ENCODE results near the gene CRYBG2. TPM values are rescaled to one million over a fixed set of nuclear protein-coding genes. Genes with fewer than 3 reads are reported as not detected.
"Not testable (repeated sequence)": the region's sequence is repeated elsewhere in the genome, so short reads cannot be mapped to it uniquely, and the experiment has no call there.

Gene CRYBG2, protein sequence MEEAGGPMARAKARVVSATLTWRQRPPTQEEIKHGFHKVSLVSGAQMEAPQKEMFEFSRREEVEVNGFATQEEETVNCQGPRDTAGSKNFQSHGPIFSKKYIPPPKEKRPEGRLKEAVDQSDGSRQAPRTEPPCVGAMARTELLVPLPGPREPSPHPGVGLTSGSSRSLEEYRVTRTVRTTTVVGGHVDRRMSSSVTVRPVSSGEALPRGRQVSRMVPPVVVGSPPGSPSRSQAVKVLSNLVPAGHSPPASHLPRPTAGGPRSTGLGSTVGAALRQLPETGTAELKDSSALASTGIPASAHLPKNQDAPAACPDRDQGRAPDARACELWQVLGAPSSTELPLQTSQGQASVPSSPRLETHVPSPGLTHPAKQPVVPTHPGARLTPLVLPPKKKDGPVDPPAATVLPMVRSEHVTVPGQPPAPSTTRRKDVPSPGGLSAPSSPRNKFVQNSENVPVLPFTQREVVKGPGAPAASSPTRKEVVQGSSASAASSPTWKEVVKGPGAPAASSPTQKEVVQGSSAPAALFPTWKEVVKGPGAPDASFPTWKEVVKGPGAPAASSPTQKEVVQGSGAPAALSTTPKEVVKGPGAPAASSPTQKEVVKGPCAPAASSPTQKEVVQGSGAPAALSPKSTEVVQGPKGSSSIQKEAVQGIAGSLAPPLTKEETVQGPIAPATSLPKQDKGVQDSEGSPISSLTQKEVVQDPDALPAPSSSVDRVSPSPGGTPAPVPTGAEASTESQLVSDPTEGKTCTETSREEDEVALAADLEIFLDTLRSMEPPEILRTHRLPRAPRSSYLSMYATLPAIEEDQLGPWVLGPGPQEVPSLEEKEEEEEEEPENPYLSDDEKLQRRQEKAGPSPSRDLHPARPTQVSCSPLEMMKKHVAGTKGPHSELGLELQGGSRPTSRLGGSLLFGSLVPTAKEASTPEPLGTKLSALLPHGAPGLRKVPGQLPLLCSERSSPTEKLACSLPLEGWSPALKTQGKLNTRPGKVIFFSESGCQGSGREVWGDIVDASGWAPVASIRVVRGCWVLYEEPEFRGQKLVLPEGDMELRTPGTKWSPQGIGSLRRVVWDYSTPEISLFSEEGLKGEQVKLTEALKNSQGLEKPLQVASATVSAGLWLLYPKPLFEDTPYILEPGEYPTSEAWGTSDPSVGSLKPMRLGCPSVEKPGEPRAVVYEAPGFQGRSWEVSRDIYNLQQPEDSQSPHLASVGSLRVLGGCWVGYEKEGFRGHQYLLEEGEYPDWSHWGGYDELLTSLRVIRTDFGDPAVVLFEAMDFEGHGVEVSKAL (N-terminal part only)
- 0.44 TPM in 1 of 2 replicates, not detected in the other for total RNA-seq

DNA sequence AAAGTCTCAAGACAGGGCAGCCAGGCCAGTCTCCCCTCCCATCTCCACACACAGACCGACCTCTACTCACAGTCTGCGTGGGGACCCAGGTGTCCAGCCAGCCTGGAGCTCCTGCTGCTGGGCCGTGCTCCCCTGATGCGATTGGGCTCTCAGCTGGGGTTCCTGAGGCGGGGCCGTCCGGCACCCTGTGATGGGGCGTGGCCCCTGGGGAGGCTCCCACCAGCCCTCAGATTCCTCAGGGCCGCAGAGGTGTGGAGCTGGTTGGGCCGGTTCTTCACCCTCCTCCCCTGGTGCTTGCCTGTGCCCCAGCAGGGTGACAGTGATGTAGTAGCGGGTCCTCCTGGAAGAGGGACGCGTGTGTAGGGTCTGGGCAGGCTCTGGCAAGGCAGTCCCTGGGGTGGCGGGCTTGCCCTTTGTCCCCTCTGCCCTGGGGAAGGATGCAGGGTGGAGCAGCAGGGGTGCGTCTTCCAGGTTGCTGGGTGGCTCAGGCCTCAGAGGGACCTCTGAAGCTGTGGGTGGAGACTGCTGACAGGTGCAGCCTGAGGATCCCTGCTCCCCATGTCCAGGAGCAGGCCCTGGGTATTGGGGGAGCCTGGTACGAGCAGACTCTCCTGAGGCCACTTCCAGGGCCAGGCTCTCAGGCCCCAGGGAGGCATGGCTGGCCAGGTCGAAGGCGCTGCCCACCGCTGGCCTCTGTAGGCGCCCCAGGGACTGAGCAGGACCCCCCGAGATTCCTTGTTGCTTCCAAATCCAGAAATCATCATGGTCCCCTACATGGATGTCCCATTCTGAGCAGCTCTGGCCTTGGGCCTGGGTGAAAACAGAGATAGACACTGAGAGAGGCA lies at the start of gene CRYBG2:
Gene CRYBG2 (minus strand): TSS at position 155 of the 845 bp plus-strand sequence. CDS start 7,473 bp downstream, outside the sequence.
- DNase-seq (ENCODE audit: low read depth in 2 of 2), result no peak

DNA sequence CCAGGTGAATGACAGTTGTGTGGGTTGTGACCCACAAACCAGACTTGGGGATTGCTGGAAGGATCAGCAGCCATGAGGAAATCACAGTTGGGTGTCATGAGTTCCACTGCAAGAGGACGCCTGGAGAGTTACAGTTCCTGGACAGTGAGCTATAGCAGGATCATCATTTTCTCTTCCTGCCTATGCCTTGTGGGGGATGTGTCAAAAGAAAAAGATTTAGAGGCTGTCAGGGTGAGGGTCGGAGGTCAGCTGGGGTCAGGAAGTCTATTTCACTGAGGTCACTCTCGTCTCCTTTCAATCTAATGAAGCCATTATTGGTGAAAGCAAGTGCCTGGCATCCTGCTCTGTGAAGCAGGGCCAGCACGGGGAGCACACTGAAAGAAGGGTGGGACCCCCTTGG lies 49.7 kb upstream of the CRYBG2 start:
- no peak for DNase-seq (ENCODE audit: low read depth in 2 of 2)

DNA sequence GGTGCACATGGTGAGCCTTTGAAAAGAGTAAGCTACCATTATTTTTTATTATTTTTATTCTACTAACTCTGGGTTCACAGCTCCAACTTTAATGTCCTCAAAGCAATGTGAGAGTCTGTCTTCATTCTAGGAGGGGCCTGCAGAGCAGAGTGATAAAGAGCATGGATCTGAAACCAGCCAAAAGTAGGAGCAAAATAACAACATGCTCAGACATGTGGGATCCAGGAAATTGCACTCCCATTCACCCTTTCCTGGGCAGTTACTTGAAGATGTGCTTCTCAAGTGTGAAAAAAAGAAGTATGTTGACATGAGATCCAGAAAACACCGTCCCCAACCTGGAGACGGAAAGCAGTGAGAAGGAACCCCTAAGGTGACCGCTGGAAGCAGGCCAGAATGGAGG lies 48.0 kb upstream of the CRYBG2 start:
- DNase-seq (ENCODE audit: low read depth in 2 of 2), result no peak

DNA sequence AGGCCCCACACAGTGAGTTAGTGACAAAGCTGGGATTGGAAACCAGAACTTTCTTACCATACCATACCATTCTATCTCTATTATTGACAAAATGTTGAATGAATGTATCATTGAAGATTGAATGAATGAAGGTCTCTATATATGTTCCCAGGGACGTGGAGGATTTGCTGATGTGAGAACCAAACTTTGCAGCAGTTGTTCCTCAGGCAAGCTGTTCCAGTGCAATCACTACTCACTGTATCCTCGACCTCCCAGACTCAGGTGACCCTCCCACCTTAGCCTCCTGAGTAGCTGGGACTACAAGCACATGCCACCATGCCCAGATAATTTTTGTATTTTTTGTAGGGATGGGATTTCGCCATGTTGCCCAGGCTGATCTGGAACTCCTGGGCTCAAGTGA lies 45.1 kb upstream of the CRYBG2 start:
- DNase-seq (ENCODE audit: low read depth in 2 of 2), result no peak

DNA sequence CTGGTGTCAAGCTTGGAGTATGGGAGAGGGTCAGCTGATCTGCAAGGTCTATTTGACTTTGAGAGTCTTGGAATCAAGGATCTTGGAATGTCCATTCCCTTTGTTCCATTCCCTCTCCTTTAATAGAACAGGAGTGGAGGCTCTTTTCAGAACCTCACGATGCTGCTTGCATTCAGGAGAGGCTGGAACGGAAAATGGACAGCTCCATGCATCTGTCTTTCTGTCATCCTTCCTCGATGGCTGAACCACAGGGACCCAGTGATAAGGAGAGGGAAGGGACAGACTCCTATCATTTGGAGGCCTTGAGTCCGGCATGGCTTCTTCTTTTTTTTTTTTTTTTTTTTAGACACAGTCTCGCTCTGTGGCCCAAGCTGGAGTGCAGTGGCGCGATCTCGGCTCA lies 41.8 kb upstream of the CRYBG2 start:
- DNase-seq (ENCODE audit: low read depth in 2 of 2), result no peak

DNA sequence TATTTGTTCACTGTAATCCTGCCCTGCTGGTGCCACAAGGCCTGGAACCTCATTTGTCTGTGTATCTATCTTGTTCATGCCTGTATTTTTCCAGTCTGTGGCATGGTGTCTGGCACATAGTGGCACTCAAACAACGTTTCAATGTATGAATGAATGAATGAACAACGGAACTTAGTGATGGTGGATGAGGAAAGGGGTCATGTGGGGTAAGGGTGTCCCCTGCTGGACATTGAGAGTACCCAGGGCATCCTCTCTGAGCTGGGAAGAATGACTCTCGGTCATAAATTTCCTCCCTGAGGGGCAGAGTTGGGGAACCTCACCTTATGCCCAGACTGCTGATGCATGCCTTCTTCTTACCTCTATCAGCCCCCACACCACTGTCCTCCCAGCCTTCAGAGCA lies 37.5 kb upstream of the CRYBG2 start:
- peak; percentile 61 to 69 for DNase-seq (ENCODE audit: low read depth in 2 of 2)

DNA sequence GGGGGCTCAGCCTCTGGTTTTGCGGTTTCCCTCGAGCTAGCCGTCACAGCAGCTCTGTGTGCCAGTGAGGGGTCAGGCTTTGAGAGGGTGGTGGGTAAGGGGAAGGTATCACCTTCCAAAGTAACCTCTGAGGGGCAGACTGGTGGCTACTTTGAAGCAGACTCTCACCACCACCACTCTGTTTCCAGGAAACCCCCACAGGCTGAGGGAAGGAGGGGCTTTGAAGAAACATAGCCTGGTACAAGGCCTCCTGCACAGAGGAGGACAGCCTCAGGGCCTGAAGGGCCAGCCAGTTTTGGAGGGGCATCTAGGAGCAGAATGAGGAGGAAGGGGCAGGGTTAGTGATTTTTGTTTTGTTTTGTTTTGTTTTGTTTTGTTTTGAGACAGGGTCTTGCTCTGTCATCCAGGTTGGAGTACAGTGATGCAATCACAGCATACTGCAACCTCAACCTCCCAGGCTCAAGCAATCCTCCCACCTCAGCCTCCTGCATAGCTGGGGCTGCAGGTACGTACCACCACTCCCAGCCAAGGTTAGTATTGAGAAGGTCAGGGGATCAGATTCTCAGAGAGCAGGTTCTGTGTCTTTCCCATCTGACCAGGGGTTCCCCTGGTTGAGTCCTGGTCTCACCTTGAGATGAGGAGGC lies 35.8 kb upstream of the CRYBG2 start:
- DNase-seq (ENCODE audit: low read depth in 2 of 2), result no peak

DNA sequence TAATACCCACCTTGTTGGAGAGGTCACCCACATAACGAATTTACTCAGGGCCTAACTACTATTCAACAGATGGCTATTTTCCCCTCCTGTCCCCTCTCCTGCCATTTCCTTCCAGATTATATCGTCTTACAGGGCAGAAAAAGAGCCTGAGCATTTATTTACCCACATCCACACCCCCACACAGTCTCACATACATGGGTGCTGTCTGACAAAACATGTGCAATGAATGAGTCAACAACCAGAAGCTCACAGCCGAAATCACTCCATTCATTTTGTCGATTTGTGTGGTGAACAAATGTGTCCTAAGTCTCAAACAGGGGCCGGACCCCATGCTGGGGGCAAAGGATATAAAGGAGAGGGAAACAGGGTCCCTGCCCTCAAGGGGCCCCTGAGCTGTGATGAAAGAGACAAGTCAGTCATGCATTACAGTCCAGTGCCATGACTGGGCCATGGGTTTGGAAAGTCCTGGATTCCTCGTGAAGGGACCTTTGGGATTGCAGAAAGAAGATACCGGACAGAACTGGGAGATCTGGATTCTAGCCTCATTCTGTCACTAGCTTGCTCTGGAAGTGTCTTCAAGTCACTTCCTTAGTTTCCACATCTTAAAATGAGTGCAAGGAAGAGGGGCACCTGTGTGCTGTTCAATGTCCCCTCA lies 35.0 kb upstream of the CRYBG2 start:
- no peak for DNase-seq (ENCODE audit: low read depth in 2 of 2)

DNA sequence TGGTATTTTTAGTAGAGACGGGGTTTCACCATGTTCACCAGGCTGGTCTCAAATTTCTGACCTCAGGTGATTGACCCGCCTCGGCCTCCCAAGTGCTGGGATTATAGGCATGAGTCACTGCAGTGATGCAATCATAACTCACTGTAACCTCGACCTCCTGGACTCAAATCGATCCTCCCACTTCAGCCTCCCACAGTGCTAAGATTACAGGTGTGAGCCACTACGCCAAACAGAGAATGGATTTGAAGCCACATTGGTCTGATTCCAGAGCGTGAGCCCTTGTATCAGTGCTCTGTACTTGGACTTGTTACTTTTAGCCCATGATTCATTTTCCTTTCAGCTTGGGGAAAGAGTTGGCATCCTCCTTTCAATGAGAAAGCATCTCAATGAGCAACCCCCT lies 33.5 kb upstream of the CRYBG2 start:
- no peak for DNase-seq (ENCODE audit: low read depth in 2 of 2)

DNA sequence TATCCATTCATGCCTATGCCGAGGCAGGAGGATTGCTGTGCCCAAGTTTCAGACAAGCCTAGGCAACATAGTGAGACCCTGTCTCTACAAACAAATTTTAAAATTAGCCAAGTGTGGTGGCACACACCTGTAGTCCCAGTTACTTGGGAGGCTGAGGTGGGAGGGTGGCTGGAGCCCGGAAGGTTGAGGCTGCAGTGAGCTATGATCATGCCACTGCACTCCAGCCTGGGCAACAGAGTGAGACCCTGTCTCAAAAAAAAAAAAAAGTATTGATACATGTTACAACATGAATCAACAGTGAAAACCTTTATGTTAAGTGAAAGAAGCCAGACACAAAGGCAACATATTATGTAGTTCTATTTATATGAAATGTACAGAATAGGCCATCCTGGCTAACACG lies 31.1 kb upstream of the CRYBG2 start:
- not testable (repeated sequence) for DNase-seq (ENCODE audit: low read depth in 2 of 2)

DNA sequence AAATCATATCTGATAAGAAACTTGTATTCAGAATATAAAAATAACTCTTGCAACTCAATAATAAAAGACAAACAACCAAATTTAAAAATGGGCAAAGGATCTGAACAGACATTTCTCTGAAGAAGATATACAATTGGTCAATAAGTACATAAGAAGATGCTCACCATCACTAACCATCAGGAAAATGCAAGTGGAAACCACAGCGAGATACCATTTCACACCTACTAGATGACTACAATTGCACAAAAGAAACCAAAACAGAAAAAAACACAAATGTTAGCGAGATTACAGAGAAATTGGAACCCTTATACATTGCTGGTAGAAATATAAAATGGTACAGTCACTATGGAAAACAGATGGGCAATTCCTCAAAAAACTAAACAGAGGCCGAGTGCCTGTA lies 30.1 kb upstream of the CRYBG2 start:
- DNase-seq (ENCODE audit: low read depth in 2 of 2), result no peak

DNA sequence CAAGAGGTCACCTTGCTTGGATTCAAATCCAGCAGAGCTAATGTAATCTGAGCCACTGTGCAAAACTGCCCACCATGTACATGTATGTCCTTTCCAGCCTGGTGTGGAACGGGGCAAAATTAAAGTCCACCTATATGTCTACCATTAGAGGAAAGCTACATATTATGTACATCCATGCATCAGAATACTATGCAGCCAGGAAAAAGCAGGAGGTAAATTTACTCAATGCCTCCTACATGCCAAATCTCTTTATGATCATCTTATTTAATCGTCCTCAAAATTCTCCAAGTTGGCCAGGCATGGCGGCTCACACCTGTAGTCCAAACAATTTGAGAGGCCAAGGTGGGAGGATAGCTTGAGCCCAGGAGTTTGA lies 24.9 kb upstream of the CRYBG2 start:
- no peak for DNase-seq (ENCODE audit: low read depth in 2 of 2)

DNA sequence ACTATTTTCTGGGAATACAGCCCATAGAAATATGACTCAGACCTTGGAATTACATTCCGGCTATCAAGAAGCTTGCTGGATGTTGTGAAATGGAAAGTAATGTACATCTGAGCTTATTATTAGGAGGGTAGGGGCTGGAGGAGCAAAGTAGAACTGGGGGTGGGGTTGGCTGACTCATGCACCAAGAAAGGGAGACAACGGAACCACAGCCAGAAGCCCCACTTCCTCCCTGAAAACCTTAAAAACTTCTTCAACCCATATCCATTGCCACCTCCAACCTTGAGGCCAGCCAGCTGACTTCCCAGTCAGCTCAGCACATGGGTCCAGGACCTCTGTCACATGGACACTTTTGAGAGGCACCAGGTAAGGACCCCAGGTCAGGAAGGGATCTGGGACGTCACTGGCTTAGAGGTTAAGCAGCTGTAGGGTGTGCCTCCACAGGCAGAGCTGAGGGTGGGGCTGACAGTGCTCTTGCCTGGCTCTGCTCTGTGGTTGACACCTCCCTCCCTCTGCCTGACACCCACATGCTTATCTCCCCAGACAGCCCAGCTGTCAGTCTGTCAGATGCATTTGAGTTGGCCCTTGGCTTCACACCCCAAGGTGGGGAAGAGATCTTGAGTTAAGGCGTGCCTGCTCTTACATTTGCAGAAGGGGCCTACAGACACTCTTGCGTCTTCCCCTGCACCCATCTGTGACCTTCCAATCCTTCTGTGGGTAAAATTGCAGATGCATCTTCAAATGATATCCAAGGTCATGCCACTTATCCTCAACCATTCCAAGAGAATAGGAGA lies 24.4 kb upstream of the CRYBG2 start:
- DNase-seq (ENCODE audit: low read depth in 2 of 2), result peak; percentile 38 to 80

DNA sequence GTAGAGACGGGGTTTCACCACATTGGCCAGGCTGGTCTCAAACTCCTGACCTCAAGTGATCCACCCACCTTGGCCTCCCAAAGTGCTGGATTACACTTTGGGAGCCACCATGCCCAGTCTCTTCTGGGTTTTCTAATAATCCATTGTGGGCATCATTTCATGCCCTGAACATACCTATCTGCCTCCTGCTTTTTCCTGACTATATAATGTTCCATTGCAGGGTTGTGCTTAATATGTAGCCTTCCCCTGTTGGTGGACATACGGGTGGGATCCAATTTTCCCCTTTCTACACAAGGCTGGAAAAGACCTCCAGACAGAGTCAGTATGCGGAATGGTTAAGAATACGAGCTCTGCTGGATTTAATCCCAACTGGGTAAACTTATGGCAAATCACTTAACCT lies 22.1 kb upstream of the CRYBG2 start:
- DNase-seq (ENCODE audit: low read depth in 2 of 2), result no peak

DNA sequence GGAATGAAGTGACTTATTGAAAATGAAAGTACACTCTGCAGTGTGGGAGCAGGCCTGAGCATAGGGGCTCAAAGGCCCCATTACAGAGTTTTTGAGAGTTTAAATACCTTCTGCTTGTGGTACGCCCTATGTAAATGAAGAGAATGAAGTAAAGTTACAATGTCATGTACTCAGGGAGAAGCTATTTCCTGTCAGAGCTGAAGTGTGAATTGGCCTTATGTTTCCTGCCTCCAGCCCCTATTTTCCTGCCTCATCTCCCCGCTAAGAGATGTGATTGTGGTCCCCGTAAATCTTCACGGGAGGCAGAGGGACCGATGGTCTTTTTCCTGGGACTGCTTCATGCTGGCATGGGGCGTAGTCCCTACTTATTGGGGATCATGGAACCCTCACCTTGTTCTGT lies 21.2 kb upstream of the CRYBG2 start:
- DNase-seq (ENCODE audit: low read depth in 2 of 2), result peak; percentile 28 to 48

DNA sequence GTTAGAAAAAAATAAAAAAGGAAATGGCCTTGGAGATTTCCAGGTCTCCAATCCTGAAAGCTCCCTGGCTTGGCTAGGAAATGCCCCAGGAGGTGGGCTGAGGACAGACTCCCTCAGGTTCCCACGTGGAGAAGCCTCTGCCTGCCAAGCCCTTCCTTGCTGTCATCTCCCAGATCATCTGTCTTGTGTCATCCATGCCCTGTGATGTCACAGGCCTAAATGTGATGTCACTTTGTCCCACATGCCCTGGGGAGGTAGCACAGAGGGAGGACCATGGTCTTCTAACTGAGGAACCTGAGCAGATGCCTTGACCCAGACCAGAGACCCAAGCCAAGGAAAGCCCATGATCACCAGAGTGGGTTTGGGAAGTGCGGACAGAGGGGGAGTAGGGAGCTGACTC lies 20.4 kb upstream of the CRYBG2 start:
- DNase-seq (ENCODE audit: low read depth in 2 of 2), result not testable (repeated sequence)

DNA sequence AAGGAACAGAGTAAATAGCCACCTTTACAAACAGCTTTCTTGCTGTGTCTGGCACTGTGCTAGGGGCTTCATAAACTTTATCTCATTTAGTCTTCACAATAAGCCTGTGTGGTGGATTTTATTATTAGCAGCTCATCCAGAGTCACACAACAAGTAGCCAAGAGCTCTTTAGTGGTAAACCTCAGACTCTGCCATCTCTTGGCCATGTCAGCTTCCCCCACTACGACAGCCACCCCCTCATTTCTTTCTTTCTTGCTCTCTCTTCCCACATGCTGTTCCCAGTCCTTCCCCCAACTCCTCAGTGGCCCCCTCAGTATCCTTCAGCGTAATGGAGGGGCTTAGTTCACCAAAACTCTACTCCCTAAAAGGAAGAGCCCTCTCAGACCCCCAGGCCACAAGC lies 19.9 kb upstream of the CRYBG2 start:
- DNase-seq (ENCODE audit: low read depth in 2 of 2), result no peak

DNA sequence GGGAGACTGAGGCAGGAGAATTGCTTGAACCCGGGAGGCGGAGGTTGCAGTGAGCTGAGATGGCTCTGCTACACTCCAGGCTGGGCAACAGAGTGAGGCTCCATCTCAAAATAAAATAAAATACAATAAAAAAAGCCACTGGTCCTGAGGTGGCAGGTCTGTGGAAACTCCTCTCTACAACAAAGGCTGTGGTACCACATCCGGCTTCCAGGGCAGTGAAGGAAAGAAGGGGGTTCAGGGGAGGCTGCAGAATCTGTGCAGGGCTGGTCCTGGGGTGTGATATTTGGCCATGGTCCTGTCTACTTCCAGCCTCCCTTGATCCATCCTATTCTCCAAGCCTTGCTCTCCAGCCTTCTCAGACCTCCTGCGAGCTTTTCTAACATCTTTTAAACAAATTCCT lies 19.4 kb upstream of the CRYBG2 start:
- DNase-seq (ENCODE audit: low read depth in 2 of 2), result no peak

DNA sequence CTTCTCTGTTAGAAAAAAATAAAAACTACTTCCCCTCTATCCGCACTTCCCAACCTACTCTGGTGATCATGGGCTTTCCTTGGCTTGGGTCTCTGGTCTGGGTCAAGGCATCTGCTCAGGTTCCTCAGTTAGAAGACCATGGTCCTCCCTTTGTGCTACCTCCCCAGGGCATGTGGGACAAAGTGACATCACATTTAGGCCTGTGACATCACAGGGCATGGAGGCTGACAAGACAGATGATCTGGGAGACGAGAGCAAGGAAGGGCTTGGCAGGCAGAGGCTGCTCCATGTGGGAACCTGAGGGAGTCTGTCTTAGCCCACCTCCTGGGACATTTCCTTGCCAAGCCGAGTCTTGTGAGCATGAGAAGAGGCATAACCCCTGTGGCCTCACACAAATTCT lies 18.7 kb upstream of the CRYBG2 start, which contains the start of gene ZNF683:
Gene ZNF683 (minus strand): TSS at position 140 of the 400 bp plus-strand sequence. CDS start 4,179 bp downstream, outside the sequence.
- DNase-seq (ENCODE audit: low read depth in 2 of 2), result not testable (repeated sequence)

Measured in lung microvascular endothelial cell (primary cell).